OCI-LY1 (cell line): ENCODE data around the gene STRN4.

ENCODE experiments used
- H2AFZ ChIP-seq: fragments of 200-600 bp; sonication (generic), shearing (Covaris generic); 2 replicates; pipeline ENCODE4 v1.6.0; 2014; ENCODE audit warnings: antibody characterized with exemption, mild to moderate bottlenecking, low read length
- H3F3A ChIP-seq: fragments of 200-600 bp; sonication (generic), shearing (Covaris generic); 2 replicates; pipeline ENCODE4 v1.6.0; 2014; ENCODE audit warnings: mild to moderate bottlenecking, antibody characterized with exemption, low read length, moderate library complexity; ENCODE audit not compliant: insufficient read depth
- H3K27ac ChIP-seq: fragments of 200-600 bp; sonication (generic); 2 replicates; pipeline ENCODE4 v1.5.1; 2014; ENCODE audit warnings: low read length, mixed run types, mild to moderate bottlenecking, low read depth; ENCODE audit not compliant: poor library complexity, severe bottlenecking
- H3K27me3 ChIP-seq: fragments of 200-600 bp; sonication (generic); 2 replicates; pipeline ENCODE4 v1.6.0; 2014; ENCODE audit warnings: antibody characterized with exemption, mild to moderate bottlenecking, low read length, moderate library complexity; ENCODE audit not compliant: insufficient read depth
- H3K36me3 ChIP-seq: fragments of 200-600 bp; sonication (generic); 2 replicates; pipeline ENCODE4 v1.6.1; 2014; ENCODE audit warnings: mild to moderate bottlenecking, antibody characterized with exemption, low read length, moderate library complexity, mixed read lengths; ENCODE audit not compliant: insufficient read depth
- H3K4me1 ChIP-seq: fragments of 200-600 bp; sonication (generic); 2 replicates; pipeline ENCODE4 v1.5.1; 2014; ENCODE audit warnings: mild to moderate bottlenecking, low read length, moderate library complexity; ENCODE audit not compliant: insufficient read depth, severe bottlenecking
- H3K4me2 ChIP-seq: fragments of 200-600 bp; sonication (generic), shearing (Covaris generic); 2 replicates; pipeline ENCODE4 v1.6.1; 2014; ENCODE audit warnings: low read length
- H3K4me3 ChIP-seq: fragments of 200-600 bp; sonication (generic); 2 replicates; pipeline ENCODE4 v1.5.1; 2014; ENCODE audit warnings: low read length, low read depth, mild to moderate bottlenecking, mixed read lengths; ENCODE audit not compliant: poor library complexity, severe bottlenecking
- H3K79me2 ChIP-seq: fragments of 200-600 bp; shearing (Covaris generic); 2 replicates; pipeline ENCODE4 v1.6.1; 2016; ENCODE audit warnings: mixed run types, low read length, mixed read lengths; ENCODE audit not compliant: insufficient read depth
- H3K9ac ChIP-seq: fragments of 200-600 bp; sonication (generic), shearing (Covaris generic); 2 replicates; pipeline ENCODE4 v1.6.1; 2014; ENCODE audit warnings: mild to moderate bottlenecking, low read length, mixed read lengths
- H3K9me2 ChIP-seq: fragments of 200-600 bp; sonication (generic), shearing (Covaris generic); 2 replicates; pipeline ENCODE4 v1.6.1; 2014; ENCODE audit warnings: low read depth, mild to moderate bottlenecking, low read length, mixed read lengths
- H3K9me3 ChIP-seq: fragments of 200-600 bp; shearing (Covaris generic); 2 replicates; pipeline ENCODE4 v1.6.1; 2014; ENCODE audit warnings: low read length, mixed read lengths
- H4K20me1 ChIP-seq: fragments of 200-600 bp; sonication (generic), shearing (Covaris generic); 2 replicates; pipeline ENCODE4 v1.6.0; 2016; ENCODE audit warnings: mild to moderate bottlenecking, low read length; ENCODE audit not compliant: insufficient read depth
- CTCF ChIP-seq: fragments of 200-600 bp; sonication (generic), shearing (Covaris generic); IDR thresholded peaks from 2 replicates; pipeline ENCODE4 v1.5.1; 2017; ENCODE audit warnings: mild to moderate bottlenecking, antibody characterized with exemption, low read length, moderate library complexity, mixed read lengths
- EZH2 ChIP-seq: fragments of 200-600 bp; sonication (generic), shearing (Covaris generic); IDR thresholded peaks from 2 replicates; pipeline ENCODE4 v1.8.0; 2017; ENCODE audit warnings: borderline replicate concordance, mixed run types, mild to moderate bottlenecking, antibody characterized with exemption, low read length, moderate library complexity, mixed read lengths

STRN4 gene

GRCh38 chr19:46704379-46705076 is 41.7 kb downstream of the STRN4 start:
- no peak overlapping the region for H3K27ac ChIP-seq
- no peaks in the 10 kb centered on the region for H3K27me3 ChIP-seq
- no peaks in the 10 kb centered on the region for H3K9me3 ChIP-seq
- H3K9me2 ChIP-seq, result no peaks in the 10 kb centered on the region
- no peaks in the 10 kb centered on the region for H3K79me2 ChIP-seq
- H4K20me1 ChIP-seq, result no peaks in the 10 kb centered on the region
- H2AFZ ChIP-seq, result no peak overlapping the region
- no peaks in the 10 kb centered on the region for H3F3A ChIP-seq
- no peak overlapping the region for H3K9ac ChIP-seq
- H3K4me1 ChIP-seq, result no peaks in the 10 kb centered on the region
- H3K4me2 ChIP-seq, result no peak overlapping the region
- TF ChIP-seq EZH2 (no peak), CTCF (peak; percentile 90)
- H3K4me3 ChIP-seq, result no peak overlapping the region
- peaks cover 71% of the 10 kb centered on the region for H3K36me3 ChIP-seq

GRCh38 chr19:46700704-46701103 is 45.5 kb downstream of the STRN4 start:
- H2AFZ ChIP-seq, result no peak overlapping the region
- no peak overlapping the region for H3K4me2 ChIP-seq
- no peak for TF ChIP-seq EZH2
- TF ChIP-seq CTCF, result no peak
- H3K4me3 ChIP-seq, result no peak overlapping the region
- no peaks in the 10 kb centered on the region for H4K20me1 ChIP-seq
- H3F3A ChIP-seq, result no peaks in the 10 kb centered on the region
- no peaks in the 10 kb centered on the region for H3K79me2 ChIP-seq
- H3K9ac ChIP-seq, result no peak overlapping the region
- H3K27me3 ChIP-seq, result no peaks in the 10 kb centered on the region
- H3K36me3 ChIP-seq, result peaks cover 76% of the 10 kb centered on the region
- H3K9me2 ChIP-seq, result no peaks in the 10 kb centered on the region
- H3K9me3 ChIP-seq, result no peaks in the 10 kb centered on the region
- no peak overlapping the region for H3K27ac ChIP-seq
- H3K4me1 ChIP-seq, result no peaks in the 10 kb centered on the region

GRCh38 chr19:46698395-46699321 is 47.6 kb downstream of the STRN4 start:
- Histone ChIP-seq H2AFZ (no peak overlapping the region), H3K36me3 (peaks cover 83% of the 10 kb centered on the region)

More at GRCh38 chr19:46698395-46699321, 47.6 kb downstream of the STRN4 start:
- Histone ChIP-seq H3K27me3 (no peaks in the 10 kb centered on the region), H3K9me2 (no peaks in the 10 kb centered on the region), H3K27ac (no peak overlapping the region), H4K20me1 (no peaks in the 10 kb centered on the region), H3K79me2 (no peaks in the 10 kb centered on the region), H3K4me2 (no peak overlapping the region), H3K4me3 (no peak overlapping the region), H3K4me1 (no peaks in the 10 kb centered on the region), H3K9ac (no peak overlapping the region), H3F3A (no peaks in the 10 kb centered on the region), H3K9me3 (no peaks in the 10 kb centered on the region)
- no peak for TF ChIP-seq CTCF
- TF ChIP-seq EZH2, result no peak
